Osteoblast (primary cell): Measurements from ENCODE around the gene FAM120B. TPM values are rescaled to one million over a fixed set of nuclear protein-coding genes. Genes with fewer than 3 reads are reported as not detected.

Experiments
- DNase-seq: peaks from one replicate; pipeline ENCODE4 v3.0.0; 2011; ENCODE audit warnings: low spot score, mixed read lengths; ENCODE audit not compliant: insufficient read length; ENCODE audit errors: missing footprints
- H2AFZ ChIP-seq: 2 replicates; pipeline ENCODE4 v1.6.0; 2011; ENCODE audit warnings: mild to moderate bottlenecking, low read length
- H3K27ac ChIP-seq: 2 replicates; pipeline ENCODE4 v1.5.1; 2011; ENCODE audit warnings: mild to moderate bottlenecking, low read depth, low read length, moderate library complexity
- H3K27me3 ChIP-seq: 2 replicates; pipeline ENCODE4 v1.6.0; 2012; ENCODE audit warnings: mild to moderate bottlenecking, control low read depth, inconsistent platforms, low read length, moderate library complexity; ENCODE audit not compliant: insufficient read depth
- H3K36me3 ChIP-seq: 2 replicates; pipeline ENCODE4 v1.5.1; 2011; ENCODE audit warnings: mild to moderate bottlenecking, low read length, control low read depth, moderate library complexity; ENCODE audit not compliant: insufficient read depth
- H3K4me1 ChIP-seq: 2 replicates; pipeline ENCODE4 v1.5.1; 2011; ENCODE audit warnings: mild to moderate bottlenecking, low read length, control low read depth, moderate library complexity; ENCODE audit not compliant: insufficient read depth
- H3K4me2 ChIP-seq: 2 replicates; pipeline ENCODE4 v1.6.0; 2011; ENCODE audit warnings: mild to moderate bottlenecking, low read length; ENCODE audit not compliant: insufficient read depth
- H3K4me3 ChIP-seq: fragments of 200-600 bp; sonication (generic); 3 replicates; pipeline ENCODE4 v1.5.1; 2012; ENCODE audit warnings: mild to moderate bottlenecking, low read length, inconsistent platforms; ENCODE audit not compliant: insufficient read depth
- H3K79me2 ChIP-seq: 2 replicates; pipeline ENCODE4 v1.6.0; 2012; ENCODE audit warnings: mild to moderate bottlenecking, low read length, control low read depth, inconsistent platforms; ENCODE audit not compliant: insufficient read depth
- H3K9me3 ChIP-seq: 2 replicates; pipeline ENCODE4 v1.5.1; 2011; ENCODE audit warnings: low read depth, low read length, control low read depth
- H4K20me1 ChIP-seq: 2 replicates; pipeline ENCODE4 v1.6.0; 2012; ENCODE audit warnings: mild to moderate bottlenecking, low read length, control low read depth; ENCODE audit not compliant: insufficient read depth
- CTCF ChIP-seq: IDR thresholded peaks from 2 replicates; pipeline ENCODE4 v1.5.1; 2011; ENCODE audit warnings: mild to moderate bottlenecking, low read depth, low read length, moderate library complexity; ENCODE audit errors: extremely low read depth
- total RNA-seq: library from RNA; depleted of rRNA; stranded (reverse); fragments of >200 nt; gene quantifications from 2 replicates; pipeline ENCODE4 v1.2.3, GENCODE V29; 2012

The FAM120B gene
- total RNA-seq, 1 donor = 13.4 TPM

DNA sequence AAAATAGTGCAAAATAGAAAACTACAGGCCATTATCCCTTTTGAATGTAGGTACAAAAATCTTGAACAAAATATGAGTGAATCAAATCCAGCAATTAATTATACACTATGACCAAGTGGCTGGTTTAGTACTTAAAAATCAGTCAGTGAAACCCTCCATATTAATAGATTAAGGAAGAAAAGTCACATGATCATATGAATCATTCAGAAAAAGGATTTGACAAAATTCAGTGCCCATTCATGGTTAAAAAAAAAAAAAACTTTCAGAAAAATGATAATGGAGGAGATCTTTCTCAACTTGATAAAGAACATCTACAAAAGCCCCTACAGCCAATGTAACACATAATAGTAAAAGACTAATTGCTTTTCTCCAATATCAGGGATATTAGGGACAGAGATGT, 75.0 kb downstream of the FAM120B start:
- no peak overlapping the region for H2AFZ ChIP-seq
- no peaks in the 10 kb centered on the region for H3K4me1 ChIP-seq
- H4K20me1 ChIP-seq = no peaks in the 10 kb centered on the region
- H3K27ac ChIP-seq = no peak overlapping the region
- H3K9me3 ChIP-seq = no peaks in the 10 kb centered on the region
- H3K4me3 ChIP-seq = no peak overlapping the region
- no peaks in the 10 kb centered on the region for H3K27me3 ChIP-seq
- no peak overlapping the region for H3K4me2 ChIP-seq
- no peak for TF ChIP-seq CTCF
- no peaks in the 10 kb centered on the region for H3K79me2 ChIP-seq
- DNase-seq = no peak
- no peaks in the 10 kb centered on the region for H3K36me3 ChIP-seq

DNA sequence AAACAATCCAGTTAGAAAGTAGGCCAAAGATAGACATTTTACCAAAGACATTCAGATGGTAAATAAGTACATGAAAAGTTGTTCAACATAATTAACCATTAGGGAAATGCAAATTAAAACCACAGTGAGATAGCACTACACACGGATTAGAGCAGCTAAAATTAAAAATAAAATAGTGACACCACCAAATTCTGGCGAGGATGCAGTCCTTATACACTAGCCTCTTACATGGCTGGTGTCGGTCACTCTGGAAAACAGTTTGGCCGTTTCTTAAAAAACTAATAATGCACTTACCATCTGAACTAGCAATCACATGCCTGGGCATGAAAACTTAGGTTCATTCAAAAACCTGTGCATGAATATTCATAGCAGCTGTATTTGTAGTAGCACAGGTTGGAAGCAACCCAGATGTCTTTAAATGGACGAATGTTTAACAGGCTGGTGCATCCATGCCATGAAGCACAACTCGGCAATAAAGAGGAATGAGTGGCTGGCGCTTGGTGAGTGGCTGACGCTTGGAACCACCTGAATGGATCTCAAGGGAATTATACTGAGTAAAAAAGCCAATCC, 77.0 kb downstream of the FAM120B start:
- no peak overlapping the region for H3K27ac ChIP-seq
- no peak for DNase-seq
- no peak overlapping the region for H2AFZ ChIP-seq
- H3K36me3 ChIP-seq = peaks cover 2% of the 10 kb centered on the region
- no peak for TF ChIP-seq CTCF
- no peaks in the 10 kb centered on the region for H3K79me2 ChIP-seq
- H3K4me1 ChIP-seq = no peaks in the 10 kb centered on the region
- H4K20me1 ChIP-seq = no peaks in the 10 kb centered on the region
- H3K9me3 ChIP-seq = no peaks in the 10 kb centered on the region
- no peak overlapping the region for H3K4me3 ChIP-seq
- H3K4me2 ChIP-seq = no peak overlapping the region
- H3K27me3 ChIP-seq = no peaks in the 10 kb centered on the region

- no peak overlapping the region for H3K4me3 ChIP-seq
- no peaks in the 10 kb centered on the region for H3K4me1 ChIP-seq
- peaks cover 8% of the 10 kb centered on the region for H3K36me3 ChIP-seq
- H2AFZ ChIP-seq = no peak overlapping the region
- H3K79me2 ChIP-seq = no peaks in the 10 kb centered on the region
- H4K20me1 ChIP-seq = peaks cover 2% of the 10 kb centered on the region
- TF ChIP-seq CTCF = no peak
- no peaks in the 10 kb centered on the region for H3K9me3 ChIP-seq
- no peak overlapping the region for H3K4me2 ChIP-seq
- DNase-seq = no peak
- no peaks in the 10 kb centered on the region for H3K27me3 ChIP-seq
- no peak overlapping the region for H3K27ac ChIP-seq
These were observed 78.9 kb downstream of the FAM120B start for GRCh38 chr6:170385506-170385905.

- H3K4me2 ChIP-seq = no peak overlapping the region
- DNase-seq = no peak
These were observed 81.6 kb downstream of the FAM120B start for GRCh38 chr6:170388113-170388512.

More at GRCh38 chr6:170388113-170388512, 81.6 kb downstream of the FAM120B start:
- Histone ChIP-seq H3K9me3 (no peaks in the 10 kb centered on the region), H3K27me3 (no peaks in the 10 kb centered on the region), H3K4me3 (no peak overlapping the region), H4K20me1 (peaks cover 2% of the 10 kb centered on the region), H3K27ac (no peak overlapping the region), H3K79me2 (no peaks in the 10 kb centered on the region), H2AFZ (no peak overlapping the region), H3K36me3 (peaks cover 12% of the 10 kb centered on the region), H3K4me1 (no peaks in the 10 kb centered on the region)
- no peak for TF ChIP-seq CTCF
